HG03159 (cell line): Measurements from ENCODE around the gene CLCN6.

Experiments
- ATAC-seq: cut with Tn5 transposase; IDR thresholded peaks from one replicate; pipeline ENCODE4 v1.9.1; 2021; ENCODE audit warnings: mild to moderate bottlenecking, moderate library complexity; ENCODE audit not compliant: unreplicated experiment

CLCN6 gene

DNA sequence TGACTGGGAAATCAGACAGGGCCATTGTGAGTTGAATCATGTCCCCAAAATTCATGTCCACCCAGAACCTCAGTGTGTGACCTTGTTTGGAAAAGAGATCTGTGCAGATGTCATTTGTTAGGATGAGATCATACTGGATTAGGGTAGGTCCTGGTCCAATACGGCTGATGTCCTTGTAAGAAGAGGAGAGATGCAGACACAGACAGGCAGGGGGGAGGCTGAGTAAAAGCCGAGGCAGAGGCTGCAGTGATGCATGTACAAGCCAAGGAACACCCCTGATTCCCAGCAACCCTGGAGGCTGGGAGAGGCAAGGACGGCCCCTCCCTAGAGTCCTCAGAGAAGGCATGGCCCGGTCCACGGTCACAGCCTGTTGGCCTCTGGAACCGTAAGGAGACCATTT, 68.6 kb downstream of the CLCN6 start:
- no peak for ATAC-seq

DNA sequence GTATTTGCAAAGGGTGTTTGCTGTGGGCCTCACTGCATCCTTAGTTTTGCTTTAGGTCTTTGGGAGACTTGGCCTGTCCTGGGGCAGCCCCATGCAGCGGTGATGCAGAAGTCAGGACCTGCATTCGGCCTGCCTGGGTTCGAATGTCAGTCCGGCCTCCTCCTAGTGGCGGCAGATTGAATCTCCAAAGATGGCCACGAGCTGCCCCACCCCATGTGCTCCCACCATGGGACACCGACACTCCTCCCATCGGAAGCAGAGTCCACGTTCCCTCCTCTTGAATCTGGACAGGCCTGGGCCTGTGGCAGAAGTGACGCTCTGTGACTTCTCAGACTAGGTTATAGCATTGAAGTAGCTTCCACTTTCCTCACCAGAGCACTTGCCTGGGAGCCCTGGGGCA, 69.1 kb downstream of the CLCN6 start:
- no peak for ATAC-seq

DNA sequence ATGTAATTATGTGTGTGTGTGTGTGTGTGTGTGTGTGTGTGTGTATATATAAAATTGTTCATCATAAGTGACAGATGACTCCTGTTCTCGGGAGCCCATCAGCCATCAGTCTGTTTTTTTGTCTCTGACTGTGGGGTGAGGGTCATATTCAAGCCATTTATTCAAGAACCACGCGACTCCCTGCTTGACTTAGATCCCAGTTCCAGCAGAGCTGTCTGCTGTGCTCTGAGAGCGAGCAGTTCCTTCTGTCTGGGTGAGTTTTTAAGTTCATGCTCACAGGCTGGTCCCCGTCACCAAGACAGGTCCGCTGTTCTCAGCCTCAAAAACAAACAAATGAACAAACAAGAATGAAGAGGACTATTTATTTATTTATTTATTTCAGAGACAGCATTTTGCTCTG, 71.1 kb downstream of the CLCN6 start:
- ATAC-seq: no peak

DNA sequence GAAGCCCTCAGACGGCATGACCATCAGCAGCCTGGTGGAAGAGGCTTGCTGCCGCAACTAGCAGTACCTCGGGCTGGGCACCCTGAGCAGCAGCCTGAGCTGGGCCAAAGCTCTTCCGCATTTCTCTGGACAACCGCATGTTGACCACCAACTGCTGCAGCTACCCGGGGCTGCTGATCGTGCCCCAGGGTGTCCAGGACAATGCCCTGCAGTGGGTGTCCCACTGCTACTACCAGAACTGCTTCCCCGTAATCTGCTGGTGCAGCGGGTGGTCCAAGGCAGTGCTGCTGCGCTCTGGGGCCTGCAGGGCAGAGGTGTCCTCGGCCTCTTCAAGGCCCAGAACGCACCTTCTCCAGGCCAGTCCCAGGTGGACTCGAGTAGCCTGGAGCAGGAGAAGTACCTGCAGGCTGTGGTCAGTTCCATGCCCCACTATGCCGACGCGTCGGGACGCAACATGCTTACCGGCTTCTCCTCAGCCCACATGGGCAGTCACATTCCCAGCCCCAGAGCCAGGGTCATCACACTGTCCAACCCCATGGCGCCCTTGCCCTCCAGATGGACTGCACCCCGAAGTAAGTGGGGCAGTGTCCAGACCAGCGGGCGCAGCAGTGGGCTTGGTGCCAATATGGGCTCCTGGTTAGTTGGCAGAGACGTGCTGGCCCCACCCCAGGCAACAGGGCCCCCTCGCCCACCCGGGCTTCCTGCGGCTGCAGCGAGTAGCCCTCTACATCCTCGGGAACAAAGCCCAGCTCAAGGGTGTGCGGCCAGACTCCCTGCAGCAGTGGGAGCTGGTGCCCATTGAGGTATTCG, 72.3 kb downstream of the CLCN6 start:
- no peak for ATAC-seq

DNA sequence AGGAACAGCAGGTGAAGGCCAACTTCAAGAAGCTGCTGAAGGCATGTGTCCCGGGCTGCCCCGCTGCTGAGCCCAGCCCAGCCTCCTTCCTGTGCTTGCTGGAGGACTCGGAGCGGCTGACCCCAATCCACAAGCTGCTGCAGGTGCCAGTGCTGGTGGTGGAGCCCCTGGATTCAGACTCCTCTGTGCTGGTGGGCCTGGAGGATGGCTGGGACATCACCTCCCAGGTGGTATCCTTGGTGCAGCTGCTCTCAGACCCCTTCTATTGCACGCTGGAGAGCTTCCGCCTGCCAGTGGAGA, 72.8 kb downstream of the CLCN6 start:
- ATAC-seq: no peak

DNA sequence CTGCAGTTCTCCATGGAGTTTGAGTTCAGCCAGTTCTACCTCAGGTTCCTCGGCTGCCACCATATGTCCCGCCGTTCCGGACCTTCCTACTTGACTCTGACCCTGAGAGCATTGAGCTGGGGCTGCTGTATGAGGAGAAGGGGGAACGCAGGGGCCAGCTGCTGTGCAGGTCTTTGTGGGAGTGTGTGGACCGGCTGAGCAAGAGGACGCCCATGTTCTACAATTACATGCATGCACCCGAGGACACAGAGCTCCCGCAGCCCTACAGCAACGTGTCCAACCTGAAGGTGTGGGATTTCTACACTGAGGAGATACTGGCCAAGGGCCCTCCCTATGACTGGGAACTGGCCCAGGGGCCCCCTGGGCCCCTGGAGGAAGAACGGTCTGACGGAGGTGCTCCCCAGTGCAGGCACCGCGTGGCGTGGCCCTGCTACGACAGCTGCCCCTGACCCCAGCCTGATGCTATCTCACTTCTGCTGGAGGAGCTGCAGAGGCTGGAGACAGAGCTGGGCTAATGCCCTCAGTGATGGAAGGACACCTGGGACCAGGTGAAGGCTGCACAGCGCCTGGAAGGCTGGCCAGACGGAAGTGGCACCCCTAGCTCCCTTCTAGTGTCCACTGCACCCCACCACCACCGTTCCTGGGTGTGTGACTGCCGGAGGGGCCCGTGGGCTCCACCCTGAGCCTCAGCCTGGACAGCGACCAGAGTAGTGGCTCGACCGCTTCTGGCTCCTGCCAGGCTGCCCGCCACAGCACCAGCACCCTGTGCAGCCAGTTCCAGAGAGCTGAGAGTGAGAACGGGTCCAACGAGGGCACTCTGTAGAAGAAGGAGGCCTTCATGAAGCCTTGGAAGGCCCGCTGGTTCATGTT, 73.6 kb downstream of the CLCN6 start:
- no peak for ATAC-seq

DNA sequence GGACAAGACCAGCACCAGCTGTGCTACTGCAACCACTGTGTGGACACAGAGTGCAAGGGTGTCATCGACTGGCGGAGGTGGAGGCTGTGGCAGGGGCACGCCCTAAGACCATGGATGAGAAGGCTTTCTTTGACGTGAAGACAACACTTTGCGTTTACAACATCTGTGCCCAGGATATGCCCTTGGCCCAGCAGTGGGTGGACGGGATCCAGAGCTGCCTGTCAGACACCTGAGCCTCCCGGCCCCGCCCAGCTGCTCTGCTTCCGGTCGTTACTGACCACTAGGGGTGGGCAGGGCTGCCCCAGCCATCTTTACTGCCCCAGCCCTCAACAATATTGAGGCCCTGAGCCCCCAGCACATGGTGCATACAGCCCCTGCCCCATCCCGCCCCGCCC, 74.2 kb downstream of the CLCN6 start:
- no peak for ATAC-seq

DNA sequence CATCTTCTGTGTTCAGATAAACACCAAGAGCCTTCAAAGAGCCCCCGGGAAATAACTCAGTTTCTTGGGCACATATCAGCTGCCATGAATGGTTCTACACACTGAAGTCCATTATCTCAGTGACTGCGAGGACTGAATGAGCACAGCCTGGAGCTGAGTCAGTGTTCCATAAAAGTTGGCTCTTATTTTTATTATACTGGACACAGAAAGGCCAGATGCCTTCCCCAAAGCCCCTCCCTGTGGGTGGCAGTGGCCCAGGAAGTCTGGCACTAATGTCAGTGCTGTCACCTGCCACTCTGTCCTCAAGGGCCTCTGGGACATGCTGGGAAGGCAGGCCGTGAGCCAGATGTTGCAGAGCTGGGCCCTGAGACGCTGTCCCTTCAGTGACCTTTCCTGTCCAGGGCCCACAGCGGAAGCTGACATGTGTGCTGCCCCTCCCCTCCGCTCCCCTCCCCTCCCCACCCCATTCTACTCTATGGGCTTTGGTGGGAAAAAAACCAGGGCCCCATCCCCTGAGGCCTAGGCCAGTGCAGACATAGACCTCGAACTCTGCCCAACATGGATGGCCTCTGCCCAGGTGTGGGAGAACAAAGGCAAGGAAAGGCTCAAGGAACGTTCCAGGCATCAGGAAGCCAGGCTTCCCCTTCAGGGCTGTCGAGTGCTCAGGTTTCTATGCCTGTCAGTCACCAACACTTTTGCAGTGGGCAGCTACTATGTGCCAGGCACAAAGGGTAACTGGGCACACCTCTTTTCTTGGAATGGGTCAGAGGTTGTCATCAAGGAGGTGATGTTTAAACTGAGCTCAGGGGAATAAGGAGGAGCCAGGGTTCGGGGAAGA, 75.1 kb downstream of the CLCN6 start:
- no peak for ATAC-seq

DNA sequence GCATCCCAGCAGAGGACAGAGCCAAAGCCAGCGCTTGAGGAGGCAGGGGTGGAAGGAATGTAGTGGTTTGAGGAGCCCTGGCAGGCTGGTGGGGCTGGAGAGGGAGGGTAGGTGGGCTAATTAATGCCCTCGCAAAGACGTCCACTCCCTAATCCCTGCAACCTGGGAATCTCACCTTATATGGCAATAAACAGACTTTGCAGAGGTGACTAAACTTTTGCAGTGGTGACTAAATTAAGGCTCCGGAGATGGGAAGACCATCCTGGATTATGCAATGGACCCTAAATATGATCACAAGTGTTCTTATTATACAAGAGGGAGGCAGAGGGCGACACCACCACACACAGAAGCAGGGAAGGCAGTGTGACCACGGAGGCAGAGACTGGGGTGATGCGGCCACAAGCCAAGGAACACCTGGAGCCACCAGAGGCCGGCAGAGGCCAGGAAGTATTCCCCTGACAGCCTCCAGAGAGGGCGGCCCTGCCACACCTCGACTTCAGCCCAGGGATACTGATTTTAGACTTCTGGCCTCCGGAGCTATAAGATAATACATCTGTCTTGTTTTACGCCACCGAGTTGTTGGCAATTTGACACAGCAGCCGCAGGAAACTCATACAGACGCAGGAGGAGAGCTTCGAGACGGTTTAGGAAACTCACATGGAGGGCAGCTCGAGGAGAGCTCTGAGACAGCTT, 75.9 kb downstream of the CLCN6 start:
- ATAC-seq: no peak

DNA sequence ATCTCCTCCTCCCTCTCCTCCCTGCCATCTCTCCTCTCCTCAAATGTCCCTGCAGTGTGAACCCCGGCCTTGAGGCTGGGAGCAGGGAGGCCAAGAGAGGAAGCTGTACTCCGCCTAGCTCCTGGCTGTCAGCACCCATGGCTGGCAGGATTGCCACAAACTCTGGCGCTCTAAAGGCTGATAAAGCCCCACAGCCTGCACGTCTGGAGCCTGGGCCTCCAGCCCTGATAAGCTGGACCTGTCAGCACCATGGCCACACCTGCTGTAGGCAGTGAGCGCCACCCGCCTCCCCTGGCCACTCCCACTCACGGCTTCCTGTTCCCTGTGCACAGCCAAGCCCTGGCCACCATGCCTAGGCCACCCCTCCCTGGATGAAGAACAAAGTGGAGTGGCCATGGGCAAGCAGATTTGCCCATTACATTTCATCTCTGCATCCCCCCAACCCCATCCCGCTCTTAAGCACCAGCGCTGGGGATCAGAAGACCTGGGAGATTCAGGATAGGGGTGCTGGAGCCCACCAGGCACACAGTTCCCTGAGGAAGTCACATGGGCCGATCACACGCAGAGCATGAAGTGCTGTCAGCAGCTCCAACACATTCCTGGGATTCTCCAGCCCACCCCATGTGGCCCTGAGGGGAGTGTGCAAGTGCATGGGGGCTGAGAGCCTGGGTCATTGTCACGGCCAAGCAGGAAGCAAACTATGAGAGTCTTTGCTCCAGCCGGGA, 77.0 kb downstream of the CLCN6 start:
- no peak for ATAC-seq

DNA sequence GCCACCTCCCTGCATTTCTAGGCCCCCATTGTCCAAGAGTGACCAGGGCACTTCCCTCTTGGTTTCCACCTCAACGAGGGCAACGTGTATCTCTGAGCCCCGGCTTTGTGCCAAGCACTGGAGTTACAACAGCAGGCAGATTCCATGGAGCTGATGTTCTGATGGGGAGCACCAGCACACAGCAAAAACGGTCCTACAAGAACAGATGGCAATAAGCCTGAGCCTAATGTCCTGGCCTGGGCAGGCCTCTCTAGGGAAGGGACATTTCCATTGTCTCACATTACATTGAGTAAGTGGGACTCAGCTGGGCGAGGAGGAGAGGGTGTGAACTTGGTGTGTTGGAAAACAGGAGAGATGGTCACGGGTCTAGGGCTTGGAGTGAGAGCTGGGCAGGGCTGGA, 79.9 kb downstream of the CLCN6 start:
- no peak for ATAC-seq

DNA sequence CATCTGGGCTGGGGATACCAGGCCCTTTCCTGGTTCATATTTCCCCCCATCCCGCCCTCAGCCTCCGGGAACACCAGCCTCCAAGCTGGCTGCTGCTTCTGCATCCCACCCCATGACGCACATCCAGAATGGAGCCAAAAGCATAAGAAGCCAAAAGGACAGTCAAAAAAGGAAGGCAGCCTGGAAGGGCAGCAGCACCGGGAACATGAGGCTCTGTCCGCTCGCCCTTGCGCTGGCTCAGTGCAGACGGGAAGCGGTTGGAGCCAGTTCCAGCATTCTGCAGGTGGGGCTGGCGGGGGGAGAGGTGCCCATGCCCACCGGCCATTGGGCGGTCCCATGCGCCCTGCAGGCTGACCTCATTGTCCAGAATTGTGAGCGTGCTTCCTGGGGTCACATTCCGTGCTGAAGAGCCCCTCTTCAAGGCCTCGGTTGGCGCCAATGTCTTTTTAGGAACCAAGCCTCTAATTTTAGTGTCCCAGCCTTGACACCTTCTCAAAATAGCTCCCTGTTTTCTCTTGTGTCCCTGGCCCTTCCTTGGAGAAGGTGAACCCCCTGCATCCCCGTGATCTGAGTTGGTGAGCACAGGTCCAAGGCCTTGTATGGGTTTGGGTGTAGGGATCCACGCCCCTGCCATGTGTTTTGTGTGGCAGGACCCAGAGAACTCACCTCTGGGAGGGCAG, 81.1 kb downstream of the CLCN6 start:
- no peak for ATAC-seq

DNA sequence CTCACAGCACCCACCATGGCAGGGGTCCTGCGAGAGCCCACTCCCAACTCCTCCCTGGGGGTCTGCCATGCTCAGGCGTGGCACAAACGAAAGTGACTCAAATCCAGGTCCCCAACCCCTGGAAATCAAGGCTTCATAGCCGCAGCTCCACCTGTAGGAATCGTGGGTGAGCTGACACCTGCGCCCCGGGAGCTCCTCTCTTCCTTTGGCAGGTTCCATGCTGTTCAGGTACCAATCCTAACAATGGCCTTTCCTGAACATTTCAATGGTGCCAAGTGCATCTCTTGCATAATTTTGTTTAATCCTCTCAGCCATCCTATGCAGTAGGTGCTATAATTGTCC, 81.6 kb downstream of the CLCN6 start:
- ATAC-seq: no peak

DNA sequence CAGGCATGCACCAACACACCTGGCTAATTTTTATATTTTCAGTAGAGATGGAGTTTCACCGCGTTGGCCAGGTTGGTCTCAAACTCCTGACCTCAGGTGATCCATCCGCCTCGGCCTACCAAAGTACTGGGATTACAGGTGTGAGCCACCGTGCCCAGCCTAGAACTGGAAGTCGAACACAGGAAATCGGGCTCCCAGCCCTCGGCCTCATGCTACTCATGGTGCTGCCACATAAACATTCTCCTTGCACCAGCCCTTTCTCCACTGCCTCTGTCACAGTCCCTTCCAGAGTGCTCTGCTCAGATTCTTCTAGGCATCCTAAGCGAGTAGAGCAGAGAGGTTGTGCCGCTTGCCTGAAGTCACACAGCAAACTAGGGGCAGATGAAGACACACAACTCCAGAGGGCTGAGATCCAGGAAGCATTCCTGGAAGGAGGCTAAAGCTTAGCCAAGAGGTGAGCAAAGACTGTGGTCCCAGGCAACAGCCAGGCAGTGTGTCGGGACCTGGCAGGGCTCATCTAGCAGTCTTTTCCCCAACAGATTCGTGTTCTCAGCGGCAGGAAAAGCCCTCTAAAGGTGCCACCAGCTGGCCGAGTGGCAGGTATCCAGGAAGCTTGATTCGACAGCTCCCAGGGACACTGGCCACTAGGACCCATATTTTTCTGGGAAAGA, 82.3 kb downstream of the CLCN6 start:
- no peak for ATAC-seq

DNA sequence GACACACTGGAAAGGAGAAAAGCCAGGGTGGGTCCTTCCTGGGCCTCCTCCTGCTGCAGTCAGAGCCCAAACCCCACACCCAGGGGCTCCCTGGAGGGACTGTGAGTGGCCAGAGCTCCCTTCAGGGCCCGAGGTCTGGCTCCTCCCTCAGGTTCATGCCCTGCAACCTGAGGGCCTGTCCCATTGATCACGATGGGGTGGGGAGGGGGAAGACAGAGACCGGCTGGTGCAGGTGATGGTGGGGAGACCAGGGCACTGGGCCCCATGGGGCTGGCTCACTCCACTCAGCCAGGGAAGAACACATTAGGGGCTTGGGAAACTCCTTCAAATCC, 82.9 kb downstream of the CLCN6 start:
- no peak for ATAC-seq

DNA sequence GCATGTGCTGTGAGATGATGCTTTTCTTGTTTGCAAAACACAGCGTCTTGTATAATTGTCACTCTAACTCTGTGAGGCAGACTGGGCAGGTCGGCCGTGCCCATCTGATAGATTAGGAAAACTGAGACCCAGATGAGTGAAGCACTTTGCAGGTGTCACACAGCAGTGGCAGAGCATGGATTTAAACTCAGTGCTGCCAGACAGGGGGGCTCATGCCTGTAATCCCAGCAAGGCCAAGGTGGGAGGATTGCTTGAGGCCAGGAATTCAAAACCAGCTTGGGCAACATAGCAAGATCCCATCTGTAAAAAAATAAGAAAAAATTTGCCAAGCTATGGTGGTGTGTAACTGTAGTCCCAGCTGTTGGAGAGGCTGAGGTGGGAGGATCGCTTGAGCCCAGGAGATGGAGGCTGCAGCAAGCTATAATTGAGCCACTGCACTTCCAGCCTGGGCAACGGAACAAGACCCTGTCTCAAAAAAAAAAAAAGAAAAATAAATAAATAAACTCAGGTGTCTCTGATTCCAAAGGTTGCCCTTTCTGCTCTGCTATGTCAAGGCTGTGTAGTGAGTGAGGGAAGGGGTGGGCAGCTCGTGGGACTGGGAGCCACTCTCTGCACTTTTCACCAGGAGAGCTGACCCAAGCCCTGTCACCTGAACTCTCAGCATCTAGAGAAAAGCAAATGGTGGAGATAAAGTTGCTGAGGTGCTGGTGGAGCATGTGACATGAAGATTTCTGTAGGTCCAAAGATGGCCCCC, 85.6 kb downstream of the CLCN6 start:
- ATAC-seq: no peak
